Measurements from ENCODE around the gene MED13L. TPM values are rescaled to one million over a fixed set of nuclear protein-coding genes. Genes with fewer than 3 reads are reported as not detected.
A peak's percentile ranks its signal among the peaks of the same experiment; 100 is the strongest.

MED13L gene
- total RNA-seq, 4 donors from 2014 or later = 168 to 349 (median 246) TPM

DNA sequence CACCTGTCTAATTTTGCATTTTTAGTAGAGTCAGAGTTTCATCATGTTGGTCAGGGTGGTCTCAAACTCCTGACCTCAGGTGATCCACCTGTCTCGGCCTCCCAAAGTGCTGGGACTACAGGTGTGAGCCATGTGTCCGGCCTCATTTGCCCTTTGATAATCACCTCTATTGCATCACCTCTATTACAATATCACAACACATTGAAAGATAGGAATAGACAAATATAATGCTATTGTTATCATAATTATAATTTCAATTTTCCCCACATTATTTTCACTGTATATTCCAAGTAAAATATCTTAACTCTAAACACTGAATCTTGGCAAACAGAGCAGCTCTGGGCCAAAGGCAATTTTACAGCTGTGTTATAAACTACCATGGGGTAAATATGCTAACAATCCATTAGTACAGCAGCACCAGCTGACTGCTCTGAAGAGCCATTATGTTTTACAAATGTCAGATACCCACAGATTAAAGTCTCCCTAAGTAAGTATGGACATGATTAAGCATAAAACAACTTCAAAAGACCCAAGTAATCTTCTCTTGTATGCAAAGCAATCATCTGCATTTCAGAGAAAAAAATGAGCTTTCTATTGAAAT is 173.2 kb downstream of the MED13L start:
- peaks cover 1 to 17% of the 10 kb centered on the region in 2 donors for H3K4me1 ChIP-seq
- intact Hi-C loops (cut with DNase I) = no loop called here
- TF ChIP-seq POLR2A (IDR thresholded peaks at IDR 0.05) (no peak), CTCF (IDR thresholded peaks at IDR 0.05) (no peak)
- H3K27ac ChIP-seq = no peak overlapping the region
- WGBS, 2 donors = 98 to 99% methylated on average over 2 of the region's 2 CpGs
- no peak for DNase-seq
- H3K36me3 ChIP-seq = no peaks in the 10 kb centered on the region
- H3K4me3 ChIP-seq (replicated peaks in 1 of 3) = no peak overlapping the region
- no peaks in the 10 kb centered on the region for H3K27me3 ChIP-seq
- no peaks in the 10 kb centered on the region for H3K9me3 ChIP-seq

GRCh38 chr12:116101991-116102390 is 175.5 kb downstream of the MED13L start:
- no peak for TF ChIP-seq CTCF (IDR thresholded peaks at IDR 0.05)
- TF ChIP-seq POLR2A (IDR thresholded peaks at IDR 0.05) = no peak
- Histone ChIP-seq H3K9me3 (no peaks in the 10 kb centered on the region), H3K4me1 (peaks cover 0 to 17% of the 10 kb centered on the region in 2 donors), H3K36me3 (no peaks in the 10 kb centered on the region), H3K27me3 (no peaks in the 10 kb centered on the region), H3K4me3 (replicated peaks in 1 of 3) (no peak overlapping the region), H3K27ac (no peak overlapping the region)
- WGBS, 2 donors = 98 to 100% methylated on average over 2 of the region's 2 CpGs
- intact Hi-C loops (cut with DNase I) = no loop called here
- no peak for DNase-seq

DNA sequence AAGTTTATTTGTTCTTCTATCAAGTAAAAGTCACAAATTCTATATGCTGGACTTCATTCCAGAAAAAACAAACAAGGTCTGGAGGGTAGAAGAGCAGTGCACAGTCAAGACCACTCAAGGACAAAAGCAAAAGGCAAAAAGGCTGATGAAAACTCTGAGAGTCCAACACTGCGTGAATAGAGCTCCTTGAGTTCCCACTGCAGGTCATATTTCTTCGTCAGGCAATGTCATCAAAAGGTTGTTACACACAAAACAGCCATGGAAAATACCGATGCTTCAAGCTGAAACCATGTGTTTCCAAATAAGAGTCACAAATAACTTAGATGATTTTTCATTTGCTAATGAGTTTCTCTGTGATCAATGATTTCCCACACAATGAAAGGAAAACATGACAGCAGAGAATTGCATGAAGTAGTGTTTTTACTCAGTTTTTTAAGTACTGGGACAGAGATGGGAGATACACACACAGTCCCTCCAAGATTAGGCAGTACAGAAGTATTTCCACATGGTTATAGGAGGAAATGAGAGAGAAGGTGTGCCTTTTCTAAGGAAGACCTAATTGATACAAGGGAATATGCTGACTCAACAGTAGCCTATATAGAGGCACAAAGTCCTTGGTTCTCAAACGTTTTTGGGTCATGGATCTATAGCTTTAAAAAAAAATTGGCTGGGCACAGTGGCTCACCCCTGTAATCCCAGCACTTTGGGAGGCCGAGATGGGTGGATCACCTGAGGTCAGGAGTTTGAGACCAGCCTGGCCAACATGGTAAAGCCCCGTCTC is 177.7 kb downstream of the MED13L start:
- 47 to 52% methylated on average over 6 of the region's 6 CpGs for WGBS, 2 donors
- Histone ChIP-seq H3K27me3 (no peaks in the 10 kb centered on the region), H3K27ac (peak overlapping the region in 2 of 3 donors; percentile 26 to 33), H3K4me1 (peaks cover 0 to 17% of the 10 kb centered on the region in 2 donors), H3K9me3 (no peaks in the 10 kb centered on the region), H3K4me3 (replicated peaks in 1 of 3) (no peak overlapping the region), H3K36me3 (no peaks in the 10 kb centered on the region)
- TF ChIP-seq CTCF (IDR thresholded peaks at IDR 0.05) (no peak), POLR2A (IDR thresholded peaks at IDR 0.05) (no peak)
- intact Hi-C loops (cut with DNase I) = no loop called here
- DNase-seq = no peak

DNA sequence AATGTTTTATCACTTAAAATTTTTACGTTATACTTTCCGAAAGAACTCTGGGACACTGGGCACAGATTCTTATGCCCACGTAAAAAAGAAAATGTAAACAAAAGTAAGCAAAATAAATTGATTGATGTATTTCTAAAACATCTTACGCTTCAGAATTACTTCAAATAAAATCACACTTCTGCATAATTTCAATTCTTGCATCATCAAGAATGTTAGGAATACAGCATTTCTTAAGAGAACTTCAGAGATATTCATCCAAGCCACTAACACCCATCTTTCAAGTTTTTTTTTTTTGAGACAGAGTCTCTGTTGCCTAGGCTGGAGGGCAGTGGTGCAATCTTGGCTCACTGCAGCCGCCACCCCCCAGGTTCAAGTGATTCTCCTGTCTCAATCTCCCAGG is 180.6 kb downstream of the MED13L start:
- intact Hi-C loops (cut with DNase I) = no loop called here
- H3K36me3 ChIP-seq = no peaks in the 10 kb centered on the region
- no peak overlapping the region for H3K4me3 ChIP-seq (replicated peaks in 1 of 3)
- 97 to 98% methylated on average over 5 of the region's 5 CpGs for WGBS, 2 donors
- no peak overlapping the region for H3K27ac ChIP-seq
- DNase-seq = no peak
- H3K4me1 ChIP-seq = peaks cover 0 to 13% of the 10 kb centered on the region in 2 donors
- H3K27me3 ChIP-seq = no peaks in the 10 kb centered on the region
- H3K9me3 ChIP-seq = no peaks in the 10 kb centered on the region
- no peak for TF ChIP-seq CTCF (IDR thresholded peaks at IDR 0.05)
- TF ChIP-seq POLR2A (IDR thresholded peaks at IDR 0.05) = no peak

DNA sequence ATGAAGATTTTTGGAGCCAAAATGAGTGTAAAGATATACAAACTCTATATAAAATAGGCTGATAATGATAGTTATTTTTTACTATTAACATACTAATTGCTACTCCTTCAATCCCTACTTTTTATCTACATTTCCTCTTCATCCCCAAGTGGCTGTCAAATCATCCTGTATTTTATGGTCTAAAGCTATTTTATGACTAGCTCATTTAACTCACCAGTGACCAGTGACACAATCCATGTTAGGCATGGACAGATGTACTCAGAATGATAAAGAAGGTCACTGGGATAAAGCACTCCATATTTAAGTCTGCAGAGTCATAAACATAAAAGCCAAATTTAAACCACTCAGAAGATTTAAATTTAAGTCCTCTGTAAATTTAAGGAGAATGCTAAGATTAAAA is 183.0 kb downstream of the MED13L start:
- TF ChIP-seq CTCF (IDR thresholded peaks at IDR 0.05) = no peak
- TF ChIP-seq POLR2A (IDR thresholded peaks at IDR 0.05) = no peak
- Histone ChIP-seq H3K4me3 (replicated peaks in 1 of 3) (no peak overlapping the region), H3K27ac (no peak overlapping the region), H3K36me3 (no peaks in the 10 kb centered on the region), H3K4me1 (peaks cover 5 to 17% of the 10 kb centered on the region in 2 donors), H3K9me3 (no peaks in the 10 kb centered on the region), H3K27me3 (no peaks in the 10 kb centered on the region)
- intact Hi-C loops (cut with DNase I) = no loop called here
- no peak for DNase-seq

Data from thyroid gland (tissue), 4 donors.